HG03039 (cell line): Measurements from ENCODE around the gene POU6F2.
"Not testable (repeated sequence)": the region's sequence is repeated elsewhere in the genome, so short reads cannot be mapped to it uniquely, and the experiment has no call there.

Experiments
- ATAC-seq: cut with Tn5 transposase; IDR thresholded peaks from one replicate; pipeline ENCODE4 v1.9.1; 2021; ENCODE audit warnings: mild to moderate bottlenecking, moderate library complexity; ENCODE audit not compliant: unreplicated experiment

Gene POU6F2

GRCh38 chr7:39299695-39300094, 322.0 kb downstream of the POU6F2 start:
- ATAC-seq: no peak

- no peak for ATAC-seq
These were observed 322.6 kb downstream of the POU6F2 start for GRCh38 chr7:39300276-39300675.

GRCh38 chr7:39301543-39301942, 323.8 kb downstream of the POU6F2 start:
- ATAC-seq: no peak

GRCh38 chr7:39304178-39304577, 326.5 kb downstream of the POU6F2 start:
- no peak for ATAC-seq

- ATAC-seq: no peak
These were observed 327.1 kb downstream of the POU6F2 start for GRCh38 chr7:39304668-39305405.

- ATAC-seq: no peak
These were observed 328.4 kb downstream of the POU6F2 start for GRCh38 chr7:39306016-39306570.

GRCh38 chr7:39310699-39311098, 333.0 kb downstream of the POU6F2 start:
- no peak for ATAC-seq

- no peak for ATAC-seq
These were observed 334.7 kb downstream of the POU6F2 start for GRCh38 chr7:39312254-39312989.

- no peak for ATAC-seq
These were observed 335.7 kb downstream of the POU6F2 start for GRCh38 chr7:39313376-39313775.

- ATAC-seq: no peak
These were observed 336.3 kb downstream of the POU6F2 start for GRCh38 chr7:39313974-39314373.

GRCh38 chr7:39317107-39317506, 339.4 kb downstream of the POU6F2 start:
- ATAC-seq: no peak

- ATAC-seq: no peak
These were observed 340.2 kb downstream of the POU6F2 start for GRCh38 chr7:39317896-39318295.

- ATAC-seq: no peak
These were observed 343.5 kb downstream of the POU6F2 start for GRCh38 chr7:39321245-39321644.

GRCh38 chr7:39321909-39322498, 344.3 kb downstream of the POU6F2 start:
- ATAC-seq: no peak

- no peak for ATAC-seq
These were observed 346.5 kb downstream of the POU6F2 start for GRCh38 chr7:39324139-39324760.

GRCh38 chr7:39331607-39332006, 353.9 kb downstream of the POU6F2 start:
- ATAC-seq: not testable (repeated sequence)

GRCh38 chr7:39332142-39332541, 354.4 kb downstream of the POU6F2 start:
- ATAC-seq: no peak

- ATAC-seq: no peak
These were observed 356.0 kb downstream of the POU6F2 start for GRCh38 chr7:39333701-39334100.

- ATAC-seq: no peak
These were observed 358.7 kb downstream of the POU6F2 start for GRCh38 chr7:39336442-39336841.

GRCh38 chr7:39338716-39339115, 361.0 kb downstream of the POU6F2 start:
- ATAC-seq: no peak

- no peak for ATAC-seq
These were observed 361.9 kb downstream of the POU6F2 start for GRCh38 chr7:39339591-39339990.
